Fibroblast of lung (primary cell): ENCODE data around the gene CHAT. TPM values are rescaled to one million over a fixed set of nuclear protein-coding genes. Genes with fewer than 3 reads are reported as not detected.

Experiments
- DNase-seq, 2 donors: peaks; one replicate each; pipeline versions ENCODE4 v3.0.0 to v3.0.0-alpha.2; 2010; ENCODE audit warnings: low read depth in 2 of 2
- H2AFZ ChIP-seq: 2 replicates; pipeline ENCODE4 v1.5.1; 2012; ENCODE audit warnings: low read length, control low read depth, inconsistent platforms
- H3K27ac ChIP-seq: 2 replicates; pipeline ENCODE4 v1.5.1; 2011; ENCODE audit warnings: low read length, control low read depth; ENCODE audit not compliant: insufficient read depth
- H3K27me3 ChIP-seq: 2 replicates; pipeline ENCODE4 v1.5.1; 2011; ENCODE audit warnings: mild to moderate bottlenecking, low read length; ENCODE audit not compliant: control insufficient read depth, insufficient read depth
- H3K36me3 ChIP-seq: 2 replicates; pipeline ENCODE4 v1.5.1; 2011; ENCODE audit warnings: low read length; ENCODE audit not compliant: control insufficient read depth, insufficient read depth
- H3K4me1 ChIP-seq: 2 replicates; pipeline ENCODE4 v1.5.1; 2011; ENCODE audit warnings: low read length; ENCODE audit not compliant: control insufficient read depth, insufficient read depth; ENCODE audit errors: extremely low read depth
- H3K4me2 ChIP-seq: 2 replicates; pipeline ENCODE4 v1.5.1; 2011; ENCODE audit warnings: low read length, control low read depth; ENCODE audit not compliant: insufficient read depth; ENCODE audit errors: extremely low read depth
- H3K4me3 ChIP-seq, 4 experiments: fragments of 200-600 bp in 1 of 4; sonication (generic) in 1 of 4; replicated peaks in 1 of 4; 2 replicates each; pipeline ENCODE4 v1.5.1; 2011 to 2016; ENCODE audit warnings: low read length in 4 of 4, low read depth in 3 of 4, mild to moderate bottlenecking in 3 of 4, control low read depth in 2 of 4, inconsistent platforms in 1 of 4, mixed read lengths in 1 of 4; ENCODE audit not compliant: insufficient read depth in 1 of 4; ENCODE audit errors: control extremely low read depth in 1 of 4
- H3K79me2 ChIP-seq: 2 replicates; pipeline ENCODE4 v1.5.1; 2012; ENCODE audit warnings: mild to moderate bottlenecking, low read length, inconsistent platforms; ENCODE audit not compliant: control insufficient read depth, insufficient read depth
- H3K9ac ChIP-seq: 2 replicates; pipeline ENCODE4 v1.5.1; 2011; ENCODE audit warnings: mild to moderate bottlenecking, low read length, control low read depth; ENCODE audit not compliant: insufficient read depth
- H3K9me3 ChIP-seq: 2 replicates; pipeline ENCODE4 v1.5.1; 2012; ENCODE audit warnings: low read depth, low read length; ENCODE audit not compliant: control insufficient read depth, insufficient read depth
- H4K20me1 ChIP-seq: 2 replicates; pipeline ENCODE4 v1.5.1; 2011; ENCODE audit warnings: low read length; ENCODE audit not compliant: control insufficient read depth, insufficient read depth; ENCODE audit errors: extremely low read depth
- CTCF ChIP-seq, 2 donors: IDR thresholded peaks in 1 of 2; conservative IDR thresholded peaks in 1 of 2; 1 replicate in 1 of 2; 2 replicates in 1 of 2; pipeline ENCODE4 v1.5.1; 2011 to 2012; ENCODE audit warnings: low read length in 2 of 2, control low read depth in 1 of 2, inconsistent platforms in 1 of 2, low read depth in 1 of 2, mild to moderate bottlenecking in 1 of 2
- EZH2 ChIP-seq: IDR thresholded peaks from 2 replicates; pipeline ENCODE4 v1.5.1; 2012; ENCODE audit warnings: low read length, control low read depth, mild to moderate bottlenecking; ENCODE audit errors: missing control alignments
- polyA plus RNA-seq, 2 donors: library from polyadenylated mRNA; depleted of rRNA in 1 of 2; stranded (reverse) in 1 of 2; unstranded in 1 of 2; fragments of >200 nt; gene quantifications; 2 replicates each; pipeline ENCODE4 v1.2.1, GENCODE V29; 2011 to 2012; ENCODE audit warnings: missing spikeins in 1 of 2
- total RNA-seq: library from RNA; depleted of rRNA; stranded (reverse); fragments of >200 nt; gene quantifications from 2 replicates; pipeline ENCODE4 v1.2.1, GENCODE V29; 2014

The CHAT gene
- total and polyA plus RNA-seq, 2 donors (not counting 1 experiment from before 2014, with no cell fraction given), result not detected

GRCh38 chr10:49597426-49598163 is 16.2 kb upstream of the CHAT start:
- no peaks in the 10 kb centered on the region for H3K79me2 ChIP-seq
- H4K20me1 ChIP-seq, result no peaks in the 10 kb centered on the region
- H3K27ac ChIP-seq, result no peak overlapping the region
- no peaks in the 10 kb centered on the region for H3K36me3 ChIP-seq
- H3K4me2 ChIP-seq, result no peak overlapping the region
- no peak overlapping the region for H2AFZ ChIP-seq
- H3K9me3 ChIP-seq, result no peaks in the 10 kb centered on the region
- no peak overlapping the region for H3K4me3 ChIP-seq
- no peaks in the 10 kb centered on the region for H3K4me1 ChIP-seq
- H3K9ac ChIP-seq, result no peak overlapping the region
- peaks cover 3% of the 10 kb centered on the region for H3K27me3 ChIP-seq
- no peak for TF ChIP-seq CTCF (conservative IDR thresholded peaks at IDR 0.05 in 1 of 2, IDR thresholded peaks at IDR 0.05 in 1 of 2; ENCODE audit: low read depth in 1 of 2, low read length in 2 of 2)
- TF ChIP-seq EZH2, result no peak
- no peak for DNase-seq

- Histone ChIP-seq H3K4me3 (no peak overlapping the region), H3K9me3 (no peaks in the 10 kb centered on the region), H3K4me1 (no peaks in the 10 kb centered on the region), H3K9ac (no peak overlapping the region), H3K27ac (no peak overlapping the region), H3K4me2 (no peak overlapping the region), H3K36me3 (no peaks in the 10 kb centered on the region), H3K79me2 (no peaks in the 10 kb centered on the region), H3K27me3 (peaks cover 3% of the 10 kb centered on the region), H2AFZ (no peak overlapping the region), H4K20me1 (no peaks in the 10 kb centered on the region)
- TF ChIP-seq CTCF (conservative IDR thresholded peaks at IDR 0.05 in 1 of 2, IDR thresholded peaks at IDR 0.05 in 1 of 2; ENCODE audit: low read depth in 1 of 2, low read length in 2 of 2) (no peak), EZH2 (no peak)
- no peak for DNase-seq
These were observed 15.5 kb upstream of the CHAT start for GRCh38 chr10:49598164-49598856.

- Histone ChIP-seq H2AFZ (no peak overlapping the region), H3K36me3 (no peaks in the 10 kb centered on the region), H3K9ac (no peak overlapping the region), H3K9me3 (no peaks in the 10 kb centered on the region), H3K27ac (no peak overlapping the region), H3K4me3 (no peak overlapping the region), H4K20me1 (no peaks in the 10 kb centered on the region), H3K27me3 (peaks cover 3% of the 10 kb centered on the region), H3K4me1 (no peaks in the 10 kb centered on the region), H3K79me2 (no peaks in the 10 kb centered on the region), H3K4me2 (no peak overlapping the region)
- TF ChIP-seq CTCF (conservative IDR thresholded peaks at IDR 0.05 in 1 of 2, IDR thresholded peaks at IDR 0.05 in 1 of 2; ENCODE audit: low read depth in 1 of 2, low read length in 2 of 2) (no peak), EZH2 (no peak)
- DNase-seq, result no peak
These were observed 14.9 kb upstream of the CHAT start for GRCh38 chr10:49598986-49599385.
